GM18508 (cell line): Measurements from ENCODE around the gene PDGFA.

Source experiments
- ATAC-seq: cut with Tn5 transposase; IDR thresholded peaks from one replicate; pipeline ENCODE4 v1.9.1; 2021; ENCODE audit warnings: moderate number of reproducible peaks; ENCODE audit not compliant: insufficient read depth, unreplicated experiment

The PDGFA gene

DNA sequence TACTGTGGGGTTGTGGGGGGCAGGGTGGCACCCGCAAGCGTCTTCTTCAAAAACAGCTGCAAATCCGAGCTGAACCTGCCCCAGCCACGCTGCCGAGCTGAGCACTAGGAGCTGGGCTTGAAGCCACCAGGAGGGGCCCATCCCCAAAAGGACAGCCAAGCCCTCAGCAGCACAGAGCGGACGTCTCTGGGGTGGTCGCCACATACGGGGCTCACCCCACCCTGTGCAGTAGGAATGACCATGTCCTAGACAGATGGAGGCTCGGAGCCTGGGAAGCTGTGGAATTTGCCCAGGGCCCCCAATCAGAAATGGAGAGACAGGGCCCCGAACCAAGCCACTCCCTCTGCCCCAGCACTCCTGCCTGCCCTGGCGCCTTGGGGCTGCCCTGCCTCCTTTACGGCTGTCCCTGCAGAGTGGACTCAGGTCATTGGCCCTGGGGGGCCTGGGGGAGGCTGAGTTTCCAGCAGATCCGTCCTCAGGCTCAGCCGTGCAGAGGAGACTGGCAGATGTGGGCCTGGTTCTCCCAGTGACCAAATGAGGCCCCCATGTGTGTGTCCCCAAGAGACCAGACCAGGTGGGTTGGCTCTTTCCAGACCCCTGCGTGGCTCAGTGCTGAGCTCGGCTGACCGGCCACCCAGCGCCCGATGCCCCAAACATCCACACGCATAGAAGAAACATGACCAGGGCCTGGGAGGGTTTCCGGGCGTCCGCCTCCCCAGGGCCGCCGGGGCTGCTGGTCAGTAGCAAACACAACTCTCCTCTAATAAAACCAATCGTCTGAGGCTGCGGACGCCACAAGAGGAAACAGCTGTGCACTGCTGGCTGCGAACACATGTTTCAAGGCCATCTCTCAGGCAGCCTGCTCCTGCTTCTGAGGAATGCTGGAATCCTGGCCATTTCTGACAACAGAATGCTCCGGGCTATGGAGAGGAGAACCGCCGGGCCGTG, 54.9 kb downstream of the PDGFA start:
- ATAC-seq = no peak

DNA sequence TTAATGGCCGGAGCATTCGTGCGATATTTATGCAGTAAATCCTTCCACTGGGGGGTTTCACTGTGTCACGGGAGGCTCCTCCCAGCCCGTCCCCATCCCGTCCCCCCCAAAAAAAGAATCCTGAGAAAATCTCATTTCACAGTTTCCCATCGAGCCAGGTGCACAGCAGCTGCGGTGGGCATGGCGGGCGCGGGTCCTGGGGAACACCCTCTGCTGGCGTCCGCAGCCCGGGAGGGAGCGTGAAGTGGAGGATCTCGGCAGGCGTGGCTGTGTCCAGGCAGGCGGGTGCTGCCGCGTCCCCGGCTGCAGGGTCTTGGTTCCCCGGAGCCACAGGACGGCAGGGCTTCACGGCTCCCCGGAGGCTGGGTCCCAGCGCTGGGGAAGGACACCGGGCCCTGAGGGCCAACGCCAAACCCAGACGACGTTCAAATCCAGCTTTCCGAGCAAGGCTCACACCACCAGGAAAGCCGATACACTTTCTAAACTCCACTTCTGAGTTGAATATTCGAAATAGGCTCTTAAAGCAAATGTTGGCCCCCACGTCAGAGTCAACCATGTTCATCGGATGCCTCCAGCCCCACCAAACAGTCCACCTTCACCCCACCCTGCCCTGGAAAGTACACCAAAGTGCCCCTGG, 55.7 kb downstream of the PDGFA start:
- no peak for ATAC-seq

DNA sequence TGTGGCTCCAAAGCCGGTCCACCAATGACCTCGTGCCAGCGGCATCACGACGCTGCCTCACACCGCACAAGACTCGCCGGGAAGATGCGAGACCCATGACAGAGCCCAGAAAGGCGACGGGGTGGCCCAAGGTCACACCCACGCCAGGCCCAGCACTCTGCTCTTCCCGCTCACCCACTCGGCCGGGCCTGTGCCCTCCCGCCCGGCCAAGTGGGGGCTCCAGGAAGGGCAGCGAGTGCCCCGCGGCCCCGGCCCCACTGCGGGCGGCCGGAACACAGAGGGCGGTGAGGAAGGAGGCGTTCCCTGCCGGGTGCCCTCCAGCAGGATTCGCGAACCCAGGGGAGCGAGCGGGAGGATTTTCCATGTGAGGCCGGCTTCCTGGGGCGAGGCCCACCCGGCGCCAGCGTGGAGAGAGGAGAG, 56.3 kb downstream of the PDGFA start:
- ATAC-seq = no peak

DNA sequence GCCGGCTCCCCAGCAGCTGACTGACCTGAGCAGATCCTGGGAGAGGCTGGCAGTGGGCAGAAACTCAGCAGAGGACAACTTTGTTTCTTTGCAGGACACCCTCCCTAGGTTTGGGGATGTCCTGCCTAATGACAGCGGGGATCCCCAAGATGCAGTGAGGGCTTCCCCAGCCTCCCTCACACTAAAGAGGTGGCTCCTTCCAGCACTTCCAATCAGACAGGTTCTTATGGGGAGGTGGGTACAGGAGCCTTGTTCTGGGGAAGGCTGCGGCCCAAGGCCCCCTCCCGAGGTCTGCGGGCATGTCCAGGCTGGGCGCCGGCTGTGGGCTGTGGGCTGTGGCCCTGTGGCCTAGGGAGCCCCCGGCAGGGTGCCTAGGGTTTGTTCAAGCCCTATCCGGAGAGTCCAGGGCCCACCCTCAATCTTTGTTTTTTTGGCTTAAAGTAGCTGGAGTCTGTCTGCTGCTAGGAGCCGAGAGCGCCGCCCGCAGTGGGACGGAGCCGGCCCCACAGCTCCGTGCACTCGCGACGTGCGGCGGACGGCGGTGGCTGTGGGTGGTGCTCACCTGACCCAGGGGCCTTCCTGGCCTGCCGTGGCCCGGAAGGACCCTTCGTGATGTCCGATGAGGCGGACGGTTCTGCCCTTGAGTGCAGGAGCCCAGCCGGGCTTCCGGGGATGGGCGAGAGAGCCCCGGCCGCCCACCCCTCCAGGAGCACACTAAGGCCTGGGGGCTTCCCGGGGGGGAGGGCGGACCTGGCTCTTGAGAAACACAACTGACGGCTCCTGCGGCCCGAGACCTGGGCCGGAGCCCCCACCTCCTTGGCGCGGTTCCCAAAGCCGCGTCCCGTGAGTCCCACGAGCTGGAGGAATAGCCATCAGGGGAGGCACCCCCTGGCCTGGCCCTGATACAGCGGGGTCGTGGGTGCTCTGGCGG, 57.2 kb downstream of the PDGFA start:
- no peak for ATAC-seq

DNA sequence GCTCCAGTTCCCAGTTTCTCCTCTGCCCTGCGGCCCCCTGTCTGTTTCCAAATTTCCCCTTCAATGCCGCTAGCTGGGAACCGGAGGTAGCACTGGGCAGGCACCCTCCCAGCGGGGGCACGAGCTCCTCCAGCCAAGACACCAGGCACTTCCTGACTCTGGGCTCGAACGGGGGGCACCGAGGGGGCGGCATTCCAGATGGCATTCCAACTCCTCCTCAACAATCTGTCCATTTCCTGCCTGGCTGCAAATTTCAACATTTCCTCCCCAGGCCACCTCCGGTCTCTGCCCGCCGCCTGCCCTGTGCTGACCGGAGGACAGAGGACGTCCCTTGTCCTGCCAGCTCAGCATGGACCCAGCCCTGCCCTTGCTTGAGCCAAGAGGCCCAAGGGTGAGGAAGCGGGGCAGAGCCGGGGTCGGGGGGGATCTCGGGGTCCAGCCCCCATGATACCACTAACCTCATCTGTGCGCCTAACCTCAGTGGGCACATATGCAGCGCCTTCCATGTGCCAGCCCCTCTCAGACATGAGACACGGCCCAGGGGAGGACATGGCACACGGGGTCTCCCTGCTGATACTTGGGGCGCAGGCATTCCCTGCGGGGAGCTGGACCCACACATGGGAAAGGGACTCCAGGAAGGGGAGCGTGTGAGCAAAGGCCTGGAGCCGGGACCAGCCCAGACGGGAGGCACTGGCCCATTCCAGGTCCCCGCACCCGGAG, 58.0 kb downstream of the PDGFA start:
- ATAC-seq = no peak

DNA sequence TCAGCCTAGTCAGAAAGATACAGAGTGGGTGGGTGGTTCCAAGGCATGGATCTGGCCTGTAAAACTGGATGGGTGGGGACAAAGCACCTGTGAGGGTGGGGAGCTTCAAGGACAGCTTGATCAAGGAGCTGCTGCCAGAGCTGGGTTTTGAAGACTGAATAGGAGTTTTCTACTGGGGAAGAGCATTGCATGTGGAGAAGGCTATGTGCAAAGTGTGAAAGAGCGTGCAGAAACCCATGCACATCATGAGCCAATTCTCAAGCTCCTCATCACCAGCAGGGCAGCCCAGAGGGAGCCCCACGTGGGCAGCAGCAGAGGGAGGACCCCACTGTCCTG, 58.6 kb downstream of the PDGFA start:
- ATAC-seq = no peak

DNA sequence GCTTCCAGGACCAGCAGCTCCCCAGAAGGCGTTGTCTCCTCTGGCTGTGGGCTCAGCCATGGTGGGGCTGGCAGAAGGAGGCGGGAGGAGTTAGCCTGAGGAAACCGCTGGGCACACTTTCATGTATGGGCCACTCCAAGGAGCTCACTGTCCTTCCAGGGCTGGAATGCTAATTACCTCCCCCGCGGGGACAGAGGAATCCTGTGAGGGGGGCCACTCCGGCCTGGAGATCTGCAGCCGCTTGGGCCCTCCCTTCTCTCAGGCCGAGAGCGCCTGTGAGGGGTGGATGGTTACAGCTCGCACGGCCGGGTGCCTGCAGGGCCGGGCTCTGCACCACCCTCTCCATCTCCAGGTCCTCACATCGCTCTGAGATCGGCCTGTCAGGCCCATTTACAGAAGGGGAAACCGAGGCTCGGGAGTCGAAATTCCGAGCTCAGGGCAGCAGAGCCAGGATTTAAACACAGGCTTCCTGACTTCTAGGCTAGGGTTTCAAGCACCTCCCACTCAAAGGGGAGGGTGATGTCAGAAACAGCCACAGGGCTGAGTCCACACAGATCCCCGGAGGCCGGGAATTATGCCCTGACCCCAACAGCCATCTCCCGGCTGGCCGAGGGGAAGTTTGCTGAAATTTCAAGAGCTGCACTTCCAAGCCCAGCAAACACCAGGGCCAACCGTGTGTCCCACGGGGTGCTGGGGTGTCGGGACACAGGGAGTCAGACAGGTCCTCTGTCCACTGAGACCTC, 59.1 kb downstream of the PDGFA start:
- no peak for ATAC-seq

DNA sequence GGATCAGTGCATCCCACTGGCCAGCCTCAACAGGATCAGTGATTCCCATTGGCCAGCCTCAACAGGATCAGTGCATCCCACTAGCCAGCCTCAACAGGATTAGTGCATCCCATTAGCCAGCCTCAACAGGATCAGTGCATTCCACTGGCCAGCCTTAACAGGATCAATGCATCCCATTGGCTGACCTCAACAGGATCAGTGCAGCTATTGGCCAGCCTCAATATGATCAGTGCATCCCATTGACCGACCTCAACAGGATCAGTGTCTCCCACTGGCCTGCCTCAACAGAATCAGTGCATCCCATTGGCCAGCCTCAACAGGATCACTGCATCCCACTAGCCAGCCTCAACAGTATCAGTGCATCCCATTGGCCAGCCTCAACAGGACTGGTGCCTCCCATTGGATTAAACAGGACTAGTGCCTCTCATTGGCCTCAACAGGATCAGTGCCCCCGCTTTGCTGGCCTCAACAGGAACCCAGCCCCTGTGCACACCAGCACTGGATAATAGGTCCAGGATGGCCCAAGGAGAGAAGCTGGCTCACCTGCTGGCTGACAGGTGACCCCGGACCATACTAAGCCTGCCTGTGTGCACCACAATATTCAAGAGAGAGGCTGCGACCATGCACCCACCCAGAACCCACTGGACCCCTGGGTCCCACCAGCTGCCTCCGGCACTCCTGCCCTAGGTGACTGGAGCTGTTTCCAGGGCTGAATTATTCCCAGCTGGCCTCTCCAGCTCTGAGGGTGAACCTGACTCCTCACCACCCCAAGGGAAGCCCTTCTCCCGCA, 59.9 kb downstream of the PDGFA start:
- no peak for ATAC-seq

DNA sequence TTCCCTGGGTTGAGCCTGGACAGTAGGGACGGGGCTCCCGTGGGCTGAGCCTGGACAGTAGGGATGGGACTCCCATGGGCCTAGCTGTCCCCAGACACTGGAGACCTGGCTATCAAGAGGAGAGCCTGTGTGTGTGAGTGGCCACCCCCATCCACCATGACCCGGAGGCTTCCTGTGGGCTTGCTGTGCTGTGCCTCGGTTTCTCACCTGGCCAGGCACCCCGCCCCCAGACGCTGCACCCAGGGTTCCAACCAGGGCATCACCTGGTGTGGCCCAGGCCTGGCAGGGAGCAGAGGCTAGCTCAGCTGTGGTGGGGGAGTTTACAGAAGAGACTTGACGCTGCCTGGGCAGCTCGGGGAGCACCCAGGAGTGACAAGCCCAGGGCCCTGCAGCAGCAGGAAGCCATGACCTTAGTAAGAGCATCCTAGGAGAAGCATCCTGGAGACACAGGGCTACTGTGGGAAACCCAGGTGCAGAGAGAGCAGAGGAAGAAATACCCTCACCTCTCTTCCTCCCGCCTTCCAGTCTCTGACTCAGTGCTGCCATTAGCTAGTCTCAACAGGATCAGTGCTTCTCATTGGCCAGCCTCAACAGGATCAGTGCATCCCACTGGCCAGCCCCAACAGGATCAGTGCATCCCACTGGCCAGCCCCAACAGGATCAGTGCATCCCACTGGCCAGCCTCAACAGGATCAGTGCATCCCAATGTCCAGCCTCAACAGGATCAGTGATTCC, 61.0 kb downstream of the PDGFA start:
- ATAC-seq = no peak

DNA sequence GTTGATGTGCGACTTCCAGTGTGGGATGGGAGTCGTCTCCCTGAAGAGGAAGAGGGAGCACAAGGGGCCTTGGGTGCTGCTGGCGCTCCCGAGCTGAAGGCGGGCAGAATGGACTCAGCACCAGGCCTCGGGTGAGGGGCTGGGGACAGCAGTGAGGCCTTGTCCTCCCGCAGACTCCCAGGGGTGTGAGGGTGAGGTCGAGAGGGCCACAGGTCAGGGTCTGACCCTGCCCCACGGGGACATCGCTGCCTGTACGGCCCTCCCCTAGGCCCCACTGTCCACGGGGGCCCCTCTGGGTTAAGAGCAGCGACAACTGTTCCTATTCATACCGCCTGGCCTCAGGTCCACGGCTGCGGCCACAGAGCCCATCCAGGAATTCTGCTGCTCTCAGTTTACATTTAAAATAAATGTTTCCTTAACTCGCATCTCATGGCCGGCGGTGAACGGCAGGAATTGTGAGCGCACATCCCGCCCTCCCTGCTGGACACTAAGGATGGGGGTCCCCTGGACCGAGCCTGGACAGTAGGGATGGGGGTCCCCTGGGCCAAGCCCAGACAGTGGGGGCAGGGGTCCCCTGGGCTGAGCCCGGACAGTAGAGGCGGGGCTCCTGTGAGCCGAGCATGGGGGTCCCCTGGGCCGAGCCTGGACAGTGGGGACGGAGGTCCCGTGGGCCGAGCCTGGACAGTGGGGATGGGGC, 61.7 kb downstream of the PDGFA start:
- ATAC-seq = no peak

DNA sequence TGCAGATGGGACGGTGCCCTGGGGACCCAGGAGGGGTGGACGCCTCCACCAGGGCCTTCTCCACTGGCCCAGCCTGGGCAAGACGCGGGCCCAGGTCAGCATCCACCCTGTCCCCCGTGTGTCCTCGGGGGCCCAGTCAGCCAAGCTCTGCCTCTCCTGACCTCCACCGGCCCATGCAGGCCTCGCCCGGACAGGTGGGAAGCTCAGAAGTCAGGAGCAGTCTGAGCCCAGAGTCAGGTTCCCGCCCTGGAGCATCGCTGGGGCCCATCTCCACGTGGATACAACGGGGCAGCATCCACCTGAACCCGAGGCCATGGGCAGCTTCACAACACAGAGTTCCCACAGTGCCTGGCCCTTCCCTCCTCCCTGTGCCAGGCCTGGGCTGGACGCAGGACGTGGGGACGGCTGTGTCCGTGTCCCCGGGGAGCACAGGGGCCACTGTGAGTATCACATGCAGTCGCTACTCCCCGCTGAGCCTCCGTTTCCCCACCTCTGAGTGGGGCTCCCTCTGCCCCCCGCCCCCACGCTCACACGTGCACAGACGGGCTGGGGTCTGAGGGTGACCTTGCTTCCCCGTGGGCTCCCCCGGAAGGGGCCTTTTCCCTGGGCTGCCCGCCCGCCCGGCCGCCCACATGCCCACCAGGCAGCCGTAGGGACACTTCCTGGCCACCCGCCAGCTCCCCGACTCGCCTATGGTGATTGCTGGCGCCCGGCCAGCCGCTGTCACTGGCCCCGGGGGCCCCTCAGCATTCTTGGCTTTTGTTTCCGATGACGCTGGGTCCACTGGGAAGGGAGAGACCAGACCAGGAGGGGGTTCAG, 64.3 kb downstream of the PDGFA start:
- ATAC-seq = no peak

DNA sequence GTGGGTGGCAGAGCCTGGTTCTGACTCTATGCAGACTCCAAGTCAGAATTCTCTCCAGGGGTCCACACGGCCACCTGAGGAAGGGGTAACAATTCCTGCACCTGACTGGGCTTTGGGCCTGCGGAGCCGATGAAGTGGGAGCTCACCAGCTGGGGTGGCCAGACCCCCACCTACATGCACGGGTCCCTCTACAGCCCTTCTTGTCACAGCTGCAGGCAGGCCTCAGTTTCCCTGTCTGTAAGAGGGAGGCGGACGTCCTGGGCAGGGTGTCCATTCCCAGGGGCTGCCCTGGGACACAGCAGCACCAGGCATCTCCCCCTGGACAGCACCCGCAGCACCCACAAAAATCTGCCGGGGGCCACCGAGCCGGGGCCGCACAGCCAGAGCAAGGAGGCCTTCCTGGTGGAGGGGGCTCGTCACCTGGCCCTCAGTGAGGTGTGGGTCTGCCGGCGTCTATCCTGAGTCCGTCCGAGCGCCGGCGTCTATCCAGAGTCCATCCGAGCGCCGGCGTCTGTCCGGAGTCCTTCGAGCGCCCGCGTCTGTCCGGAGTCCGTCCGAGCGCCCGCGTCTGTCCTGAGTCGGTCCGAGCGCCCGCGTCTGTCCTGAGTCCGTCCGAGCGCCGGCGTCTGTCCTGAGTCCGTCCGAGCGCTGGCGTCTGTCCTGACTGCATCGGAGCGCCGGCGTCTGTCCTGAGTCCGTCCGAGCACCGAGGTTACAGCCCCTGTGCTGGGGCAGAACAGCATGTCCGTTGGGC, 65.1 kb downstream of the PDGFA start:
- ATAC-seq = no peak

DNA sequence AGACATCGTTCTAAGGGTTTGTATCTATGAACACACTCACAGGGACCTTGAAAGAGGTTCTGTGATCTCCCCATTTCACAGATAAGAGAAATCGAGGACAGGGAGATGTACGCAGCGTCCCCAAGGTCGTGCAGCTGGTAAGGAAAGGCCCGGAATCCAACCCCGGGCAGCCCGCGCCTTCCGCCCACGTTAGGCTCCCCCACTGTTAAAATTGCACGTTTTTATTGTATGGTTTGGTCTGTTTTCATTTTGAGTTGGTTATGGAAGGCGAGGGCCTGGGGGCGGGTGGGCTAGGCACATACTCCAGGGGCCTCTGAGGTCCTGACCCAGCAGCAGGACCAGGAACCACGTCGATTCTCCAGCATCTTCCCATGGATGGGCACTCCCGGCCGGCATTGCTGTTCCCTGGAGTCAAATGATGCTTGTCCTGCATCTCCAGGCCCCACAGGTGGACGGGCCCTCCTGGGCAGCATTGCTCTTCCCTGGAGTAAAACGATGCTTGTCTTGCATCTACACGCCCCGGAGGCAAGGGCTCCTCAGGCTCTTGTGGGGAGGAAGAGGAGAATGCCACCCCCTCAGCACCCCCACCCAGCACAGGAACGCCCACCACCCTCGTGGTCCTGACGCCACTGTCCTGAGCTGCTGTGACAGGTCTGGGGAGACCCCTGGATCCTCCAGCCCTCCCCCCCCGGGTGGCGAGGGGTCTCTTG, 65.9 kb downstream of the PDGFA start:
- no peak for ATAC-seq

DNA sequence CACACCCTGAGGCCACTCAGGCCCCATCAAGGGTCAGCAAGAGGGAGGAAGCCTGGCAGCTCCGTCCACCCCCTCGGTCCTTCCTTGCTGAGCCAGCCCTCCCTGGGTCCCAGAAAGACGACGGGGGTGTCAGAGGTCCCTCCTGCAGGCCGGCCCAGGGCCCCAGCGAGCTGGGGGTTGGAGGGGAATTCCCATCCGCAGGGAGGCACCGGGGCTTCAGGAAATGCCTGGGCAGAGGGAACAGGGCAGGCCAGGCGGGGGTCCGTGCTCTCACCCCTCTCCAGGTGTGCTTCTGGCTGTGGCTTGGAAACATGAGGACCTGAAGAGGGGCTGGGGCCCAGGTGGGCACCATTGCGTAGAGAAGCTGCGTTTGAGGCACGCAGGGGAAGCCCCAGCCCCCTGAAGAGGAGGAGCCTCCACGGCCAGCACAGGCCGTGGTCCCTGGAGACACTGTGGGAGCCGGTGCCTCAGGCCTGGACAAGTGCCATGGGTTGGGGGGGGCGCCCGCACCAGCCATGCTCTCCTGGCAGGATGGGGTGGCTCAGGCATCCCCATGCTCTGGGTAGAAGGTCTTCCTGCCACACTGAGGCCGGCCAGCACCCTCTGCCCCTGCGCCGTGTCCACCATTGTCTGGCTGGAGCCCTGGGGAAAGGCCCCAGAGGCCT, 66.7 kb downstream of the PDGFA start:
- ATAC-seq = no peak

DNA sequence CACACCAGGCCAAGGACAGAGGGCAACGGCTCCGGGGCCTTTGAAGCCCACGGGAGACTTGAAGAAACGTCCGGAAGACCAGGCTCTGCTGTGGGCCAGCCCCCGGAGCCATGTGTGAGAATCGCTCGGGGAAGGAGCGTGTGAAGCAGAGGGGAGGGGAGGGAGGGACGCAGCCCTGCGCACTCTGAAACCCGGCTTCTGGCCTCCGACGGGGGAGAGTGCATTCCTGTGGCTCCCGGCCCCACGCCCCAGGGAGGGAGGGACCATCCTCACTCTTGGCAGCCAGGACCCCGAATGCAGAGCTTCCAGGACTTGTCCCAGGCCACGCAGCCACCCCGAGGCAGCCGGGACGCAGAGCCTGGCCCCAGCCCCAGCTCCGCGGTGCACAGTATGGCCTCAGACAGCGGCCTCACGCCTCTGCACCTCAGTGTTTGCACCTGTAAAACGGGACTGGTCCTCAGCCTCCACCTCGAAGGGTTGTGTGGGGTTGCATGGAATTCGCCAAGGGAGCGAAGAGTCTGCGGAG, 67.4 kb downstream of the PDGFA start:
- ATAC-seq = no peak
